ENCODE data around the gene ZNF28.
A peak's percentile ranks its signal among the peaks of the same experiment; 100 is the strongest.
"Not testable (repeated sequence)": the region's sequence is repeated elsewhere in the genome, so short reads cannot be mapped to it uniquely, and the experiment has no call there.

The ZNF28 gene

DNA sequence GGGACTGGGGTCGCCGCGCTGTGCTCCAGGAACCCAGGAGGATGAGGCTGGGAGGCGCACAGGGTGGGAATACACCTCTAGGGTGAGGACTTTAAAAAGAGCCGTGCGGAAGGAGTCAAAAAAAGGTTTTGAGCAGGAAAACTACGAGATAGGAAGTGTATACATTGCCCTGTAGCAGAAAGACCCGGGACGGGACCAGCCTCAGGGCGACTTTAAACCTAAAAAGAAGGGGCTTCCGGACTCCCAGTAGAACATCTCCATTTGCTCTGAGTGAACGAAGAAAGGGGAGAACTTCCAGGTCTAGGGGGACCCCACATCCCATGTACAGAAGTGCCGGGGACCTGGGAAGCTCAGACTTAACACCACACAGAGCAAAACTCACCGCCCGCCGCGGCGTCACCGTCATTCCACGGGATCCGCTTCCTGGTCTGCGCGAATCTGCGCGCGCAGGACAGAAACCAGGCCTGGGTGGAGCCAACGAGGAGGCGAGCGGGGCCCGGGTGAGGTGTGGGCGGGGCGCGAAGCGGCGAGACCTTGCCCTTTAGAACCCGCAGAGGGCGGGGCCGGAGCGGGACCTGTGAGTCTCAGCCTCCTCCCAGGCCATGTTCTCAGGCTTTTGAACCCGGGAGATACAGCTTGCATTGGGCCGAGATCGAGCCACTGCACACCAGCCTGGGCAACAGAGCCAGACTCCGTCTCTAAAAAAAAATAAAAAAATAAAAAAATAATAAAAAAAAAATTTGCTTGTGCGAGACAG lies at the start of gene ZNF28:
ZNF28 (minus strand) TSS at position 430 of the 757 bp plus-strand sequence. CDS start 3,675 bp downstream, outside the sequence.
- DNase-seq (ENCODE audit: low spot score), result peak; percentile 42

- DNase-seq (ENCODE audit: low spot score), result not testable (repeated sequence)
Observed at GRCh38 chr19:52868031-52868430, 46.6 kb upstream of the ZNF28 start.

DNA sequence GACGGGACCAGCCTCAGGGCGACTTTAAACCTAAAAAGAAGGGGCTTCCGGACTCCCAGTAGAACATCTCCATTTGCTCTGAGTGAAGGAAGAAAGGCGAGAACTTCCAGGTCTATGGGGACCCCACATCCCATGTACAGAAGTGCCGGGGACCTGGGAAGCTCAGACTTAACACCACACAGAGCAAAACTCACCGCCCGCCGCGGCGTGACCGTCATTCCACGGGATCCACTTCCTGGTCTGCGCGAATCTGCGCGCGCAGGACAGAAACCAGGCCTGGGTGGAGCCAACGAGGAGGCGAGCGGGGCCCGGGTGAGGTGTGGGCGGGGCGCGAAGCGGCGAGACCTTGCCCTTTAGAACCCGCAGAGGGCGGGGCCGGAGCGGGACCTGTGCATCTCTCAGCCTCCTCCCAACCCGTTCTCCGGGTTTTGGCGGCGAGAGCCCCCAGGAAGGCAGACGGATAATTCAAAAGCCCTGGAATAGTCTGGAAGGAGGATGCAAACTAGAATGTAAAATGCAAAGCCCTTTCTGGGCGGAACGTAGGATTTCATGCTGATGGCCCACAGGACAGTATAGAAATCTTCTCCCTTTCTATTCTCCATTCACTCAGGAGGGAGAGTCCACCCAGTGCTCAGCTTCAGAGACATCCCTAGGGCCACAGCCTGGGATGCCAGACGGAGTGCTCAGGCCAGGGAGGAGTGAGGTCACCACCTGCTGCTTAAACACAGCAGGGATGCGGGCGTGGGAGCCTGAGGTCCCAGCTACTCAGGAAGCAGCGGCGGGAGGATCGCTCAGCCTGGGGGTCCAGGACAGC lies 36.2 kb upstream of the ZNF28 start, which contains the start of gene ZNF468:
ZNF468 (minus strand) TSS at position 242 of the 814 bp plus-strand sequence. CDS start 3,347 bp downstream, outside the sequence.
- peak; percentile 31 for DNase-seq (ENCODE audit: low spot score)

DNA sequence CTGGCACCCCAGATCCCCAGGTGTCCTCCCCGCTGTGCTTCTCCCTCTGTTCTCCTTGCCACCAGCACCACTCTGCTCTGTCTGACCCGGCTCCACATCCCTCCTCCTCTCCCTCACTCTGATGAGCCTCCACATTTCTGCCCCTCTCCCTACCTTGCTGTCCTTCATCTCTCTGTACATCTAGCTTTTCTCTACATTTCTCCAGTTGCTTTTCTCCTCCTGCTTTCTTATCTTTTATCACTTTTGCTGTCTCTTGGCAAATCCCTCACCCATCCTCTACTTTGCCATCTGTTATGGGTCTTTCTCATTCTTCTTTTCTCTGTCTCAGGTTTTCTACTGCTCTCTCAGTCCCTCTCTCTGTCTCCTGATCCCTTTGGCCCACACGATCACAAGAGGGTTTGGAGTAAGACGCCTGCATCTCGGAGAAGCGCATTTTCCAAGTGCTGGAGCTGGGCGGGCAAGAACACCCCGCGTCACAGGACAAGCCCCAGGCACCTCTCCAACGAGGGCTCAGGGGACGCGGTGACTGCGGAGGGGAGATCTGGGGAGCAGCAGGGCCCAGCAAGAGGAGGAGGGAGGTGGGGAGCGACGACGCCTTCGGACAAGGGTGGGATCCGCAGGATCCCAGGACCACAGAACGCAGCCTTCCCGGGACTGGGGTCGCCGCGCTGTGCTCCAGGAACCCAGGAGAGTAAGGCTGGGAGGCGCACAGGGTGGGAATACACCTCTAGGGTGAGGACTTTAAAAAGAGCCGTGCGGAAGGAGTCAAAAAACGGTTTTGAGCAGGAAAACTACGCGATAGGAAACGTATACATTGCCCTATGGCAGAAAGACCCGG lies 35.3 kb upstream of the ZNF28 start:
- DNase-seq (ENCODE audit: low spot score), result not testable (repeated sequence)

DNA sequence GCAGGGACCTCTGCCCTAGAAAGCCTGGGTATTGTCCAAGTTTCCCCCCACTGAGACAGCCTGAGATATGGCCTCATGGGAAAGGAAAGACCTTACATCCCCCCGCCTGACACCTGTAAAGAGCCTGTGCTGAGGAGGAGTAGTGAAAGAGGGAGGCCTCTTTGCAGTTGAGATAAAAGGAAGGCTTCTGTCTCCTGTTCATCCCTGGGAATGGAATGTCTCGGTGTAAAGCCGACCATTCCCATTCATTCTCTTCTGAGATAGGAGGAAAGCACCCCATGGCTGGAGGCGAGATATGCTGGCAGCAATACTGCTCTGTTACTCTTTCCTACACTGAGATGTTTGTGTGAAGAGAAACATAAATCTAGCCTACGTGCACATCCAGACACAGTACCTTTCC lies 25.9 kb upstream of the ZNF28 start:
- DNase-seq (ENCODE audit: low spot score), result not testable (repeated sequence)

GRCh38 chr19:52840825-52841465 lies 19.5 kb upstream of the ZNF28 start:
- DNase-seq (ENCODE audit: low spot score), result not testable (repeated sequence)

GRCh38 chr19:52834289-52834688 lies 12.9 kb upstream of the ZNF28 start:
- not testable (repeated sequence) for DNase-seq (ENCODE audit: low spot score)

GRCh38 chr19:52833541-52833940 lies 12.1 kb upstream of the ZNF28 start:
- not testable (repeated sequence) for DNase-seq (ENCODE audit: low spot score)

GRCh38 chr19:52829866-52830265 lies 8.4 kb upstream of the ZNF28 start:
- not testable (repeated sequence) for DNase-seq (ENCODE audit: low spot score)

DNA sequence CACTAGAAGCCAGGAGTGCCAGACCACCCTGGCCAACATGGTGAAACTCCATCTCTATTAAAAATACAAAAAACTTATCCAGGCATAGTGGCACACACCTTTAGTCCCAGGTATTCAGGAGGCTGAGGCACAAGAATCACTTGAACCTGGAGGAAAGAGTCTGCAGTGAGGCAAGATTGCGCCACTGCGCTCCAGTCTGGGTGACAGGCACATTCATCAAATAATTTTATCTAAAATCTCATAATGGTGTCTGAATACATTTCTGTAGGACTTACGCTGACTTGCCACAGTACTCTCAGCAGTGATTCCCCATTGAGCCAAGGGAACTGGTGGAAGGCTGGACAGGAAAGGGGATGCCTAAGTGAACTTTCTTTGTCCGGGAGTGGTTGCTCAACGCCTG lies 4.3 kb upstream of the ZNF28 start:
- DNase-seq (ENCODE audit: low spot score), result no peak

- DNase-seq (ENCODE audit: low spot score), result no peak
Observed at GRCh38 chr19:52823676-52824075, 2.2 kb upstream of the ZNF28 start.

DNA sequence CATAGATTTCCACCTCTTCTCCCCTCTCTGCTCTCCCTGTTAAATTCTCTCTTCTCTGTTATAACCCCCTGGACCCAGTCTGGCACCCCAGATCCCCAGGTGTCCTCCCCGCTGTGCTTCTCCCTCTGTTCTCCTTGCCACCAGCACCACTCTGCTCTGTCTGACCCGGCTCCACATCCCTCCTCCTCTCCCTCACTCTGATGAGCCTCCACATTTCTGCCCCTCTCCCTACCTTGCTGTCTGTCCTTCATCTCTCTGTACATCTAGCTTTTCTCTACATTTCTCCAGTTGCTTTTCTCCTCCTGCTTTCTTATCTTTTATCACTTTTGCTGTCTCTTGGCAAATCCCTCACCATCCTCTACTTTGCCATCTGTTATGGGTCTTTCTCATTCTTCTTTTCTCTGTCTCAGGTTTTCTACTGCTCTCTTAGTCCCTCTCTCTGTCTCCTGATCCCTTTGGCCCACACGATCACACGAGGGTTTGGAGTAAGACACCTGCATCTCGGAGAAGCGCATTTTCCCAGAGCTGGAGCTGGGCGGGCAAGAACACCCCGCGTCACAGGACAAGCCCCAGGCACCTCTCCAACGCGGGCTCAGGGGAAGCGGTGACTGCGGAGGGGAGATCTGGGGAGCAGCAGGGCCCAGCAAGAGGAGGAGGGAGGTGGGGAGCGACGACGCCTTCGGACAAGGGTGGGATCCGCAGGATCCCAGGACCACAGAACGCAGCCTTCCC lies 795 bp downstream of the ZNF28 start:
- not testable (repeated sequence) for DNase-seq (ENCODE audit: low spot score)

- DNase-seq (ENCODE audit: low spot score), result no peak
Observed at GRCh38 chr19:52809801-52810200, 11.6 kb downstream of the ZNF28 start.

- DNase-seq (ENCODE audit: low spot score), result not testable (repeated sequence)
Observed at GRCh38 chr19:52799950-52800640, 21.3 kb downstream of the ZNF28 start.

DNA sequence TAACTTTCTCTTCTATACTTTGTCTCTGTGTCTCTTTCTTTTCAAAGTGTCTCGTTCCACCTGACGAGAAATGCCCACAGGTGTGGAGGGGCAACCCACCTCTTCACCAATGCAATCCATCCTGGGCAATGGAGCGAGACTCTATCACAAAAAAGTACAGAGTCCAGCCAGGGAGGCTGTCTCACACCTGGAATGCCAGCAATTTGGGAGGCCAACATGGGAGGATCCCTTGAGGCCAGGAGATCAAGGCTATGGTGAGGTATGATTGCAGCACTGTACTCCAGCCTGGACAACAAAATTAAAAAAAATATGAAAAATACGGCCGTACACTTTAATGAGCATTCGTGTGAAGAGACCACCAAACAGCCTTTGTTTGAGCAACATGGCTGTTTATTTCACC lies 32.0 kb downstream of the ZNF28 start:
- no peak for DNase-seq (ENCODE audit: low spot score)

DNA sequence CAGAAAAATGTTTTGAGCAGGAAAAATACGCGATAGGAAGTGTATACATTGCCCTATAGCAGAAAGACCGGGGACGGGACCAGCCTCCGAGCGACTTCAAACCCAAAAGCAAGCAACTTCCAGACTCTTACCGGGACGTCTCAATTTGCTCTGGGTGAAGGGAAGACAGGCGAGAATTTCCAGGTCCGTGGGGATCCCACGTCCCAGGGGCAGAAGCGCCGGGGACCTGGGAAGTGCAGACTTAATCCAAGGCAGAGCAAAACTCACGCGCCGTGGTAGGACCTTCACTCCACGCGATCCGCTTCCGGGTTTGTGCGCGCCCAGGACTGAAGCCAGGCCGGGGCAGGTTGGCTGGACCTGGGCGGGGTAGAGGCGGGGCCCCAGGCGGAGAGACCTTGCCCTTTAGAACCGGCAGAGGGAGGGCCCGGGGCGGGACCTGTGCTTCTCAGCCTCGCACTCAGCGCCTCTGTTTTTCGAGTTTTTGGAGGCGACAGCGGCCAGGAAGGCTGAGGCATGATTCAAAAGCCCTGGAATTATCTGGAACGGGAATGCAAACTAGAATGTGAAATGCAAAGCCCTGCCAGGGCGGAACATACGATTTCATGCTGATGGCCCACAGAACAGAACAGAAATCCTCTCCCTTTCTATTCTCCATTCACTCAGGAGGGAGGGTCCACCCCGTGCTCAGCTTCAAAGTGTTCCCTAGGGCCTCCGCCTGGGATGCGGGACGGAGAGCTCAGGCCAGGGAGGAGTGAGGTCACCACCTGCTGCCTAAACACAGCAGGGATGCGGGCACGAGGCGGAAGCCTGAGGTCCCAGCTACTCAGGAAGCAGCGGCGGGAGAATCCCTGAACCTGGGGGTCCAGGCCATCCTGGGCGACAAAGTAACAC lies 34.7 kb downstream of the ZNF28 start, which contains the start of gene ZNF600:
ZNF600 (minus strand) TSS at position 328 of the 891 bp plus-strand sequence. CDS start 7,903 bp downstream, outside the sequence.
- DNase-seq (ENCODE audit: low spot score), result peak; percentile 35

GRCh38 chr19:52786078-52786463 lies 35.4 kb downstream of the ZNF28 start:
- DNase-seq (ENCODE audit: low spot score), result no peak

- DNase-seq (ENCODE audit: low spot score), result no peak
Observed at GRCh38 chr19:52785506-52785905, 35.9 kb downstream of the ZNF28 start.

DNA sequence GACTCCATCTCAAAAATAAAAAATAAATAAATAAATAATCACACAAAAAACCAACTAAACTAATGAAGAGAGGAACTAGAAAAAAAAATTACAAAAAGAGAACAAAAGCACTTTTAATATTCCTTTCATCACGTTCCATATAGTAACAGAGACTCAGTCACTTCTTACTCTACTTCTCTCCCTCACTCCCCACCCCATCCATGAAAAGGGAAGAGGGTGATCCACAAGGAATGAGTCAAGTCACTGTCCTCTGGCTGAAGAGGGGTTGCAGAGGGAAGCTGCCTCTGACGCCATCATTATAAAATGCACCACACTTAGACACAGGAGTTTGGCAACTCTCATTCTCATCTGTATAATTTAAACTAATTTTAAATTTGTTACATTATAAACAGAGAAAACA lies 38.6 kb downstream of the ZNF28 start:
- DNase-seq (ENCODE audit: low spot score), result not testable (repeated sequence)

Measured in HuH-7.5 (cell line).